Uterus (tissue), 2 donors: ENCODE results near the gene B3GALT4.

Experiments
- POLR2A ChIP-seq, 2 donors: fragments of 450-650 bp; IDR thresholded peaks; one replicate each; pipeline ENCODE4 v1.6.1; 2016; ENCODE audit warnings: antibody characterized with exemption in 2 of 2, mild to moderate bottlenecking in 1 of 2, moderate library complexity in 1 of 2
- TF ChIP-seq, protein P1 (sequence below), 4 experiments: fragments of 200-600 bp in 2 of 4; fragments of 450-650 bp in 2 of 4; sonication (generic) in 2 of 4; IDR thresholded peaks; one replicate each; pipeline ENCODE4 v1.5.1; 2016 to 2019; ENCODE audit warnings: antibody characterized with exemption in 4 of 4, mild to moderate bottlenecking in 2 of 4, moderate library complexity in 1 of 4

- TF ChIP-seq POLR2A (IDR thresholded peaks at IDR 0.05): no peak
- TF ChIP-seq, protein P1, sequence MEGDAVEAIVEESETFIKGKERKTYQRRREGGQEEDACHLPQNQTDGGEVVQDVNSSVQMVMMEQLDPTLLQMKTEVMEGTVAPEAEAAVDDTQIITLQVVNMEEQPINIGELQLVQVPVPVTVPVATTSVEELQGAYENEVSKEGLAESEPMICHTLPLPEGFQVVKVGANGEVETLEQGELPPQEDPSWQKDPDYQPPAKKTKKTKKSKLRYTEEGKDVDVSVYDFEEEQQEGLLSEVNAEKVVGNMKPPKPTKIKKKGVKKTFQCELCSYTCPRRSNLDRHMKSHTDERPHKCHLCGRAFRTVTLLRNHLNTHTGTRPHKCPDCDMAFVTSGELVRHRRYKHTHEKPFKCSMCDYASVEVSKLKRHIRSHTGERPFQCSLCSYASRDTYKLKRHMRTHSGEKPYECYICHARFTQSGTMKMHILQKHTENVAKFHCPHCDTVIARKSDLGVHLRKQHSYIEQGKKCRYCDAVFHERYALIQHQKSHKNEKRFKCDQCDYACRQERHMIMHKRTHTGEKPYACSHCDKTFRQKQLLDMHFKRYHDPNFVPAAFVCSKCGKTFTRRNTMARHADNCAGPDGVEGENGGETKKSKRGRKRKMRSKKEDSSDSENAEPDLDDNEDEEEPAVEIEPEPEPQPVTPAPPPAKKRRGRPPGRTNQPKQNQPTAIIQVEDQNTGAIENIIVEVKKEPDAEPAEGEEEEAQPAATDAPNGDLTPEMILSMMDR (IDR thresholded peaks at IDR 0.05): no peak
Measured at GRCh38 chr6:33286946-33287914, 10.3 kb downstream of the B3GALT4 start.
